RWPE2 (cell line): ENCODE results near the gene RETNLB.

Source experiments
- ATAC-seq: fragments of 200-7000 bp; cut with Tn5 transposase; 3 replicates; pipeline ENCODE4 v1.9.1; 2021; ENCODE audit warnings: low read depth
- DNase-seq: peaks from one replicate; pipeline ENCODE4 v3.0.0-alpha.2; 2020; ENCODE audit warnings: low spot score
- H3K27ac ChIP-seq: fragments of 450-650 bp; 2 replicates; pipeline ENCODE4 v1.5.1; 2017; ENCODE audit warnings: mild to moderate bottlenecking; ENCODE audit not compliant: poor library complexity, severe bottlenecking
- H3K27me3 ChIP-seq: fragments of 250-450 bp; sonication (Bioruptor Pico); 2 replicates; pipeline ENCODE4 v1.5.1; 2021; ENCODE audit warnings: mild to moderate bottlenecking, moderate library complexity; ENCODE audit not compliant: insufficient read depth, poor library complexity, severe bottlenecking
- H3K36me3 ChIP-seq: fragments of 250-450 bp; sonication (Bioruptor Pico); 2 replicates; pipeline ENCODE4 v1.5.1; 2020; ENCODE audit warnings: low read depth, mild to moderate bottlenecking, moderate library complexity
- H3K4me1 ChIP-seq: fragments of 250-450 bp; sonication (Bioruptor Pico); 2 replicates; pipeline ENCODE4 v1.5.1; 2021; ENCODE audit warnings: mild to moderate bottlenecking, moderate library complexity; ENCODE audit not compliant: insufficient read depth, poor library complexity, severe bottlenecking
- H3K4me3 ChIP-seq: fragments of 250-450 bp; sonication (Bioruptor Pico); 2 replicates; pipeline ENCODE4 v1.5.1; 2021; ENCODE audit warnings: mild to moderate bottlenecking, moderate library complexity; ENCODE audit not compliant: severe bottlenecking
- H3K9me3 ChIP-seq: fragments of 250-450 bp; sonication (Bioruptor Pico); 2 replicates; pipeline ENCODE4 v1.5.1; 2021; ENCODE audit warnings: mild to moderate bottlenecking, moderate library complexity; ENCODE audit not compliant: severe bottlenecking
- CTCF ChIP-seq: fragments of 450-650 bp; IDR thresholded peaks from one replicate; pipeline ENCODE4 v1.5.1; 2017; ENCODE audit warnings: mild to moderate bottlenecking, moderate library complexity; ENCODE audit not compliant: poor library complexity, severe bottlenecking

Gene RETNLB

DNA sequence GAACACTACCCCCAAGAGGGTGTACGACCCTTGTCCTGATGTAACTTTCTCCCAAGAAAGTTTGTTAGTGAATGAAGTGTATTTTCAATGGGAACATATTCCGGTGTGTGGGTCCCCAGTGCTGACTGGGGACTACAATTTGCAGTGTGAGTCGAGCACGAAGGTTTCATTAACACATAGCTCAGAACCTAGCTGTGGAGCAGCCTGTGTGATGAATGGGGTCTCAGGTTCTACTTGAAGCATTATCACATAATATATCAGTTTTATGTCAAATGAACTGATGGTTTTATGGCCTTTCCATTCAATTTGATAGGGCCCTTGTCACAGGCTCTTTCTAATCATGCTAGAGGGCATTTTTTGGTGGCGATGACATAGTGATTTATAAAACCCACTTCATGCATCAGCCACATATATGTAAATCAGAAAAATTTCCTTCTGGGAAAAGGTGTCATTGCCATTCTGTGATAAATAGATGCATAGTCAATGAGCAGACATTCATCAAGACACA lies 44.1 kb downstream of the RETNLB start:
- ATAC-seq (no peak), DNase-seq (no peak)
- no peaks in the 10 kb centered on the region for H3K36me3 ChIP-seq
- TF ChIP-seq CTCF, result no peak
- no peaks in the 10 kb centered on the region for H3K4me1 ChIP-seq
- H3K4me3 ChIP-seq, result no peak overlapping the region
- H3K27ac ChIP-seq, result no peak overlapping the region
- H3K27me3 ChIP-seq, result no peaks in the 10 kb centered on the region
- H3K9me3 ChIP-seq, result no peaks in the 10 kb centered on the region
